Immature natural killer cell (primary cell): Measurements from ENCODE around the gene ARHGAP15. TPM values are rescaled to one million over a fixed set of nuclear protein-coding genes. Genes with fewer than 3 reads are reported as not detected.
A peak's percentile ranks its signal among the peaks of the same experiment; 100 is the strongest.

Experiments
- DNase-seq, 3 donors: peaks; one replicate each; pipeline ENCODE4 v3.0.0; 2022; ENCODE audit warnings: mixed read lengths in 1 of 3
- H3K27ac Mint-ChIP-seq, 6 donors: one replicate each; pipeline ENCODE4 v1.8.0; 2020; ENCODE audit warnings: mixed read lengths in 6 of 6, mild to moderate bottlenecking in 5 of 6, inconsistent platforms in 4 of 6, moderate library complexity in 3 of 6
- H3K27me3 Mint-ChIP-seq, 3 donors: one replicate each; pipeline ENCODE4 v1.8.0; 2020 to 2021; ENCODE audit warnings: low read depth in 3 of 3, mild to moderate bottlenecking in 3 of 3, mixed read lengths in 3 of 3, moderate library complexity in 3 of 3, inconsistent platforms in 1 of 3
- H3K36me3 Mint-ChIP-seq, 3 donors: one replicate each; pipeline ENCODE4 v1.8.0; 2020; ENCODE audit warnings: mixed read lengths in 3 of 3, inconsistent platforms in 2 of 3, mild to moderate bottlenecking in 2 of 3
- H3K4me1 Mint-ChIP-seq, 2 donors: one replicate each; pipeline ENCODE4 v1.8.0; 2020; ENCODE audit warnings: inconsistent platforms in 2 of 2, mild to moderate bottlenecking in 2 of 2, mixed read lengths in 2 of 2, moderate library complexity in 1 of 2
- H3K4me3 Mint-ChIP-seq, 5 donors: one replicate each; pipeline ENCODE4 v1.8.0; 2020; ENCODE audit warnings: mild to moderate bottlenecking in 5 of 5, mixed read lengths in 5 of 5, inconsistent platforms in 3 of 5, moderate library complexity in 3 of 5
- H3K9me3 Mint-ChIP-seq, 6 donors: one replicate each; pipeline ENCODE4 v1.8.0; 2020; ENCODE audit warnings: mild to moderate bottlenecking in 6 of 6, mixed read lengths in 6 of 6, inconsistent platforms in 4 of 6, moderate library complexity in 3 of 6
- polyA plus RNA-seq, 3 donors: library from polyadenylated mRNA; unstranded; fragments of 300-500 nt; fragmentation: Illumina TruSeq; gene quantifications; one replicate each; pipeline ENCODE4 v1.2.3, GENCODE V29; 2021

Gene ARHGAP15
- polyA plus RNA-seq, 3 donors from 2014 or later, result 107 to 168 (median 150) TPM

DNA sequence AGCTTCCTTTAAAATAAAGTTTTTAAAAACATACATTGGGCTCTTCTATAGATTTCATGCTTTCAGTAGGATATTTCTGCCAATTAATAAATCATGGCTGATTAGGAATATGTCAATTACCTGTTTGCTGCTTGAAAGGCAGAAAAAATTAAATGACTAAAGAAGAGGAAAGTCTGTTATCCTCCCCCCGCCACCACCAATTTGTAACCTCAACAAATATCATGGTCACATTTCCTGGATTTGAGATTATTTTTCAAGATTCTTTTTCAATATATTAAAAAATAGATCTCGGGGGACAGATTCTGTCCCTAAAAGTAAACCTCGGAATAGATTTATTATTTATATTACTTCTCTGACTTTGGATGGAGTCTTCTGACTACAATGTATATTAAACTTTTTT is 125.9 kb downstream of the ARHGAP15 start:
- Mint-ChIP-seq H3K27me3 (no peaks in the 10 kb centered on the region), H3K27ac (peak overlapping the region in 3 of 6 donors; percentile 43 to 84 (median 59)), H3K36me3 (peaks cover 5 to 7% (median 7%) of the 10 kb centered on the region in 3 donors), H3K4me1 (peaks cover 66 to 87% of the 10 kb centered on the region in 2 donors), H3K4me3 (peak overlapping the region in 2 of 5 donors; percentile 3 to 77), H3K9me3 (no peaks in the 10 kb centered on the region)
- DNase-seq, result no peak

DNA sequence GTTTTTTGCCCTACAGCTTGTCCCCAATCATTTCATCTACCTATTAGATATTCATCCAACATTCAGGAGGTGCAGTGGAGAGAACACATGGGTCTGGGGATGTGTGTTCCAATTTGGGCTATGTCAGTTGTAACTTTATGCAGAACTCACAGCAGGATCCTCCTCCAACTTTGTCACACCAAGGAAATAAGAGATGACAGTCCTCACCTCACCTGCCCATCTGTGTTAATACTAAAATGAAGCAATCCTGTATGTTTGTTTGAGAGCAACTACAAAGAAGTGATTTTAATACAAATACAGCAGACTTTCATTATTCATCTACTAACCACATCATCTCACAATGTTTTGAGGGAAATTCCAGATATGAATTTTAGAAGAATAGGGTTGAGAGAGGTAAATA is 126.7 kb downstream of the ARHGAP15 start:
- peak overlapping the region; percentile 84 to 97 (median 92) for H3K27ac Mint-ChIP-seq

DNA sequence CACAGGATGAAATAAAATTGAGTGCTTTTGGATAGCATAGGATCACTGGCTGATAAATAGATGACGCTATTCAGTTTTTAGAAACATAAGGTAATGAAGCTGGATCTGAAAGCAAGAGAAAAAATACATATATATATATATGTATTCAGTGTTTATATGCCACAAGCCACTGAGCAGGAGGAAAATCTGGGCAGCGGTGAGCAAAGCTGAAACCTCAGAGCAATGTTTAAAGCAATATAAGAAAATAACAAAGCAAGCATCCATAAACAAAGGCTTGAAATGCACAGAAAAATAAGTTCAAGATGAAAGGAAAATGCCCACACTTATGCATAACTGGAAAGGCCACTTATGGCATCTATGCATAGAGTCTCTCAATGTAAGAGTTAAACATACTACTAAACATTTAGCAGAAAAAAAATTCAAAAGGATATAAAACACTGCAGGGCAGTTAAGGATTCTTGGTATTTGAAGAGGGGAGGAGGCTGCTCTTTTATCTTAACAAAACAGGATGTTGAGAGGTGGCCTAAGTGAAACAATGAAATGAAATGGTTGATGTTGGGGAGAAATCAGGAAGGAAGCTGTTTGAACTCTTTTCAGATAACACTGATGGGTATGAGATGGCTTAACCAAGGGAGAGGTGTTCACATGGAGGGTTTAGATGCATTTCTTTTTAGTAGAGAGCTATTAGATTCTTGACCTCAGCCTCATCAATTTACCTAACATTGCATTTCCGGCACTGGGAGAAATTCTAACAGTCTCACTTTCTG is 129.1 kb downstream of the ARHGAP15 start:
- DNase-seq, result peak; percentile 20 to 32 (median 28)
- H3K27me3 Mint-ChIP-seq, result no peaks in the 10 kb centered on the region
- peak overlapping the region; percentile 68 to 85 (median 77) for H3K4me3 Mint-ChIP-seq
- peak overlapping the region; percentile 84 to 95 (median 94) for H3K27ac Mint-ChIP-seq
- no peaks in the 10 kb centered on the region for H3K9me3 Mint-ChIP-seq
- peaks cover 70 to 90% of the 10 kb centered on the region in 2 donors for H3K4me1 Mint-ChIP-seq
- no peaks in the 10 kb centered on the region for H3K36me3 Mint-ChIP-seq

More for the DNA sequence above, 126.7 kb downstream of the ARHGAP15 start:
- H3K36me3 Mint-ChIP-seq, result peaks cover under 1 to 1% (median under 1%) of the 10 kb centered on the region in 3 donors
- no peaks in the 10 kb centered on the region for H3K27me3 Mint-ChIP-seq
- peak overlapping the region; percentile 68 to 79 (median 77) for H3K4me3 Mint-ChIP-seq
- no peaks in the 10 kb centered on the region for H3K9me3 Mint-ChIP-seq
- no peak for DNase-seq
- H3K4me1 Mint-ChIP-seq, result peaks cover 62 to 86% of the 10 kb centered on the region in 2 donors

DNA sequence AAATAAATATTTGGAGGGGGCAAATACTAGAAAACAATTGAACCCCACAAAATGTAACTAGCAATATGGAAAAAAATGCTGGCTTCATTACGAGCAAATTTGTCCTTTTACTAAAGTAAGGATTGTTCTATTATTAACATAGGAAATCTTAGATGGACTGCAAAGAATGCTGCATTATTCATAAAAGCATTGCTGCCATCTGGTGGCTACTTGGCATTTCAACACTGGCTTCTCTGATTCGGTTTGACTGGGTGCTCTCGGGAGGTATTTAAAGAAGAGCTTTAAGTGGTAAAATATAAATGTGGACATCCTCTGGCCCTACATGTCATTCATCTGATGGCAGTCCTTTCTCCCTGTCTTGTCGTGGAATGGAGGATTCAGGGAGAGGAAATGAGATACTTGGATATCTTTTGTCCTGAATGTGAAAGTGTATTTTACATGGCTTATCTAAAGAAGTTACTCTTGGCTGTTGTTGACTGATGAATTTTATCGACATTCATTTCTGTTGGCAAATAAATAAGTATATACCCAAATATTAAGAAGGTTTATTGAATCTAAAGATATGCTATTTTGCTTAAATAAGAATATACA is 130.2 kb downstream of the ARHGAP15 start:
- Mint-ChIP-seq H3K4me1 (peaks cover 65 to 87% of the 10 kb centered on the region in 2 donors), H3K27ac (peak overlapping the region; percentile 69 to 95 (median 89)), H3K27me3 (no peaks in the 10 kb centered on the region), H3K9me3 (no peaks in the 10 kb centered on the region), H3K4me3 (peak overlapping the region; percentile 68 to 85 (median 77)), H3K36me3 (no peaks in the 10 kb centered on the region)
- peak; percentile 52 to 66 (median 62) for DNase-seq

DNA sequence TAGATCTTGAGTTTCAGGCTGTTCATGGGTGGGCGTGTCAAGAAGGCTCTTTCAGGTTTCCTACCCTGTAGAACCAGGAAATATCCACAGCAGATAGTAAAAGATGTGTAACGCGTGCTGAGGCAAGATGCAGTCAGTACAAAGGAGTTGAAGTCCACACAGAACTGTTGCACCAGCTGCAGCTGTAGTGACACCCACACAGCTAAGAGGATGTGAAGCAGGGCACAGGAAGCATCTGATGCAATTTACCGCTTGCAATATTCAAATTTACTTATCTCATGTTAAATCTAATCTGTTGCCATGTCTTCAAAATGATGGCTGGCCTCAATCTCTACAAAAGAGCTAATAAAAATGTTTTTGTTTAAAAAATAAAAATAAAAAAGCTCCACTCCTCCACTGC is 132.8 kb downstream of the ARHGAP15 start:
- Mint-ChIP-seq H3K4me1 (peaks cover 47 to 69% of the 10 kb centered on the region in 2 donors), H3K4me3 (peak overlapping the region; percentile 11 to 71 (median 64)), H3K27me3 (no peaks in the 10 kb centered on the region), H3K36me3 (peaks cover 0 to 3% (median 3%) of the 10 kb centered on the region in 3 donors), H3K9me3 (no peaks in the 10 kb centered on the region), H3K27ac (peak overlapping the region; percentile 71 to 94 (median 88))
- peak; percentile 30 to 55 (median 40) for DNase-seq

DNA sequence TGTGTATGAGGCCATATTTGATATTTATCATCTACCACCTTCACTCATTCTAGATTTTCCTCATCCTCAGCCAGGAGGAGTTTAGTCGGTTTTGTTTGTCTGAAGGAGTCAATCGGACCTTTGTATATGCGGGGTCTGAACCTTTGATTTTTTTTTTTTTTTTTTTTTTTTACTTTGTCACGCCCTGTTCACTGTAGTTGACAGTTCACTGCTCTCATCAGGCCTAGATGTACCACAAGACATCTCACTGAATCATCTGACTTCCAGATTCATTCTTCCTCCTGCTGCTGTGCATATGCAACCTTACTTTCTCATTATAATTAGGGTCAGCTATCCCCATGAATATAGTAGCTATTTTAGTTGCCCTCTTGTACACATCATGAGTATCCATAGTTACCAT is 133.2 kb downstream of the ARHGAP15 start:
- Mint-ChIP-seq H3K4me3 (peak overlapping the region; percentile 17 to 71 (median 61)), H3K9me3 (no peaks in the 10 kb centered on the region), H3K4me1 (peaks cover 44 to 65% of the 10 kb centered on the region in 2 donors), H3K36me3 (peaks cover 0 to 7% (median 7%) of the 10 kb centered on the region in 3 donors), H3K27me3 (no peaks in the 10 kb centered on the region), H3K27ac (peak overlapping the region; percentile 71 to 92 (median 82))
- no peak for DNase-seq

DNA sequence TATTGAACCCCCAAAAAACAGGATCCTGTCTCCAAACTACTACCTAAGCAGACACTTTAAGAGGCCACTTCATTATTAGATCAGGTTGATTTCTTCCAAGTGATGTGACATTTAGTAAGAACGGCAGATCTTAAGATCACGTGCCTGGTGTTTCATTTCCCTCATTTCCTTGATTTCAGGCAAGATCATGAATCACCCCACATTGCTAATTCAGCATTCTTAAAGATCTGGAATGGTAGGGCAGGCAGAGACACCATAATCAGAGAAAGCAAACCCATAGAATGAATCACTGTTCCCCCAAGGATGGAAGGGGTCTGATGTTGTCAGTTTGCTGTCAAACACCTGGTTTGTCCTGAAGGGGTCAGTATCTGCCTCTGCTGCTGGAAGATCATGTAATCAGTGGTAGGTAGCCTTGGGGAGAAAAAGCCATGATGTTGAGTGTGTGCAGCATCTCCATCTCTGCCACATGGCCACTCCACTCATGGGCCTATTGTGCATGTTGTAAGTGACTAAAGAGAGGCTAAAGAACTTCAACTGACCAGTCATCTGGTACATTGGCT is 133.9 kb downstream of the ARHGAP15 start:
- DNase-seq, result no peak
- Mint-ChIP-seq H3K4me1 (peaks cover 38 to 60% of the 10 kb centered on the region in 2 donors), H3K27ac (peak overlapping the region; percentile 71 to 92 (median 82)), H3K27me3 (no peaks in the 10 kb centered on the region), H3K36me3 (peaks cover 0 to 7% (median 7%) of the 10 kb centered on the region in 3 donors), H3K4me3 (no peak overlapping the region), H3K9me3 (no peaks in the 10 kb centered on the region)

DNA sequence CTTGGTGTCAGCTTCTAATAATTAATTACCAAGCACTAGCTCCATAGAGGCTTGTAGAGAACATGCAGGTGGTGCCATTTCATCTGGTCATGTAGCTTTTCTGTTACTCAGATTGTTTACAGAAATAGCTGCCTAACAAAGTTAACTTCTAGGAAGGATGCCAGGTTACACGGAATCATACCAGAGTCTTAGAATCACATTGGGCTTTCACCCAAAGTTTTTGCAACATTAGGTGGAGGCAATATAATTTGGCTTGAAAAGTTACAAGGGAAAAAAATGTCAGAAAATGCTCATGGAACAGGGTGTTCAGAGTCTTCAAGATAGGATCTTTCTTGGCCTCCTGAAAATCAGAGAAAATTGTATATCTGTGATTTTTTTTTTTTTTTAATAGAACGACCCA is 135.6 kb downstream of the ARHGAP15 start:
- H3K36me3 Mint-ChIP-seq, result peaks cover 0 to 7% (median 7%) of the 10 kb centered on the region in 3 donors
- H3K4me3 Mint-ChIP-seq, result no peak overlapping the region
- peak overlapping the region in 1 of 6 donors; percentile 4 for H3K27ac Mint-ChIP-seq
- H3K27me3 Mint-ChIP-seq, result no peaks in the 10 kb centered on the region
- no peak for DNase-seq
- H3K9me3 Mint-ChIP-seq, result no peaks in the 10 kb centered on the region
- peaks cover 22 to 47% of the 10 kb centered on the region in 2 donors for H3K4me1 Mint-ChIP-seq

DNA sequence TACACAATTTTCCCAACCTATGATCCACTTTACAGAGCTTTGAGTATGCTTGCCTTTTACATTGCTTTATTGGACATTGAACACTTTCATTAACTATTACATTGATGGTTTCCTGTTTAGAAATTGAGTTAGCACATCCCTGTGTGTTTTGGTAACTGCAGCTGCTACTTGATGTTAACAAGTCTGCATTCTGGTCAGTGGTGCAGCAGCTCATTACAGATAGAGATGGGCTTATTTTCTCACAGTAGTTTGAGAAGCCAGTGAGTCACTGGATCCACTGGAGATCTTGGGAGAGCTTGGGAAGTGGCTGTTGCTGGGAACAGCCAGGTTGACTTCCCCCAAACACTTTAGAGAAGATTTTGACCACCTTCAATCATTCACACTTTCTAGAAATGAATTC is 150.5 kb downstream of the ARHGAP15 start:
- H3K4me1 Mint-ChIP-seq, result peaks cover 35 to 76% of the 10 kb centered on the region in 2 donors
- peak overlapping the region in 5 of 6 donors; percentile 13 to 80 (median 38) for H3K27ac Mint-ChIP-seq
- no peak overlapping the region for H3K4me3 Mint-ChIP-seq

DNA sequence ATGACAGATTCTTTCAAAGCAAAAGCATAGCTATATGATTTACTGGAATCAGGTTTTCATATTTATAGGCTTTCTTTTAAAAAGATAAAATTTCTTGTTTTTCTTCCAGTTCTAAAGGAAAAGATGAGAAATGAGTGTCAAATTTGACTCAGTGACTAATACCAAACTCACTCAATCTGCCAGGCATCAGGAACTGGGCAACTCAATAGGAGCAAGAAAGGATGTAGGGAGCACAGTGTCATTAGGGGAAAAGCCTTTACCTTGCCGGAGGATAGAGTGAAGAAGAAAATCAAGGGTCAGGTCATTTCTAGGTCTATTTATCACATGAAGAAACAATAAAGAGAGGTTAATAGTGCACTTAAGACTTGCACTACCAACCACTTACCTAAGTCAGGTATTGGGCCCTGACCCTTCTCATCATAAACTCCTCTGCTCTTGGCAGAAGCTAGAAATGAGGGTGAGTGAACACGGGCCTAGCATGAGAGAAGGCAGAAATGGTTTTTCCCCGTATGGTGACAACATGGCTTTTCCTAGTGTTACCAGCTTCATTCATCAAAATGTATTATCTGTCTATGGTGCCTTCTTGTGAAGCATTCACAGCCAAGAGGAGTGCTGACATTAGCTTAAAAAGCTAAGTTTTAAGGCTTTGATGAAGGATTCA is 151.0 kb downstream of the ARHGAP15 start:
- no peak overlapping the region for H3K4me3 Mint-ChIP-seq
- H3K27ac Mint-ChIP-seq, result peak overlapping the region in 5 of 6 donors; percentile 13 to 75 (median 38)
- H3K9me3 Mint-ChIP-seq, result no peaks in the 10 kb centered on the region
- H3K36me3 Mint-ChIP-seq, result no peaks in the 10 kb centered on the region
- H3K4me1 Mint-ChIP-seq, result peaks cover 35 to 70% of the 10 kb centered on the region in 2 donors
- no peaks in the 10 kb centered on the region for H3K27me3 Mint-ChIP-seq
- no peak for DNase-seq

More for the DNA sequence above, 150.5 kb downstream of the ARHGAP15 start:
- H3K9me3 Mint-ChIP-seq, result no peaks in the 10 kb centered on the region
- no peak for DNase-seq
- no peaks in the 10 kb centered on the region for H3K27me3 Mint-ChIP-seq
- H3K36me3 Mint-ChIP-seq, result no peaks in the 10 kb centered on the region

DNA sequence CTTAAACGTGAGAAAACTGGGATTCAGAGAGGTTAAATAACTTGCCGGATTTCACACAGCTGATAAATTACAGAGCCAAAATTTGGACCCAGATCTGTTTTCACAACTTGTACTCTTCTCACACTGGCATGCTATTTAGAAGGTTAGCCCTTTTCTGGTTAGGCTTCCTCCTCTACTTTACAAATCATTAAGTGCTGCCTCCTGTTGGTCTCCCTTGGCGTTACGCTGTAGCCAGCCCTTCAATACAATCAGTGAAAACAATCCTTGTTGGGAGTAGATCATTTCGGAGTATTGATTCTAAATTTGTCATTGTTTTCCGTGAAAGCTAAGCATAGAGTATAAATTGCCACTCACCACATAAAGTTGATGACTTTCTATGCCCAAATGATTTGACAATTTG is 153.5 kb downstream of the ARHGAP15 start:
- Mint-ChIP-seq H3K9me3 (no peaks in the 10 kb centered on the region), H3K27ac (no peak overlapping the region), H3K27me3 (no peaks in the 10 kb centered on the region), H3K4me3 (no peak overlapping the region), H3K4me1 (peaks cover 17 to 50% of the 10 kb centered on the region in 2 donors), H3K36me3 (no peaks in the 10 kb centered on the region)
- DNase-seq, result no peak

DNA sequence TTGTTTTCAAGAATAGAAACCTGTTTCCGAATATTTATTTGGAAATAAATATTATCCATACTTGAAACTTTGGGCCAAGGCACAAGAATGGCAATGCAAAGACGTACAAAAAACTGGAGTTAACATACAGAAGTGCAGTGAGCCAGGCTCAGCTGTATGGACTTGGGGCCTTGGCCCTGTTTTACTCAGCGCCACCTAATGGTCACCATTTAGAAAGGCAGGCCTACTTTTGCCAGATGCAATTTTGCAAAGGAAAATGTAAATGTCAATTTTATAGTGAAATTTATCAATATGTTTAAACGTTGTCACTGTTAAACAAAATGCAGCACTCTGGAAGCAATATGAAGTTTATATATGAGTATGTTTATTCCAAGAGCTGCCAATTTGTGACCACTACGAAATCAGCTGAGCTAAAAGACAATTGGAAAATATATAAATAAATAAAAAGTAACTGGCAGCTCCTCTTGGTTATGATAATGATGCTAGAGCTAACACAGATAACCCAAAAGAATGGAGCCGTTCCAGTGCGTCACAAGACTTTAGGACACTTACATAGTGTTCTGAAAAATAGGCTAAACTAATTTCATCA is 155.0 kb downstream of the ARHGAP15 start:
- H3K27ac Mint-ChIP-seq, result peak overlapping the region in 2 of 6 donors; percentile 14 to 48
- H3K9me3 Mint-ChIP-seq, result no peaks in the 10 kb centered on the region
- H3K36me3 Mint-ChIP-seq, result no peaks in the 10 kb centered on the region
- H3K4me3 Mint-ChIP-seq, result no peak overlapping the region
- H3K27me3 Mint-ChIP-seq, result no peaks in the 10 kb centered on the region
- DNase-seq, result peak; percentile 12 to 32 (median 28)
- H3K4me1 Mint-ChIP-seq, result peaks cover 18 to 44% of the 10 kb centered on the region in 2 donors

DNA sequence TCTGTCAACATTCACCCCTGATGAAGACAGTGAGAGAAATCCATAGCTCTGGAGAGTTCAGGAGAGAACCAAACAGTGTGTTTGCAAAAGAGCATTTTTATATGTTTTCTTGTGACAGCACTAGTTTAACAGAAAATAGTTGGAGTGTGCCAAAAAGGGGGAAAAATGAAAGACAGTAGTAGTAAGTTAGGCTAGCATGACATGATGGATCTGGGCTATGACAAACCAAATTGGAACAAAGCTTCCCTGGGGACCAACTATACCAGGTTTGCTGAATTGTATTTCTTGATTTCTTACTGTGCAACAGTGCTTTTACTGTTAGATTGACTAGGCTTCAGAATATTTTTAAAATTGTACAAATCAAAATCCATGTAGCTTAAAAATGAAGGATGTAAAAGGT is 159.8 kb downstream of the ARHGAP15 start:
- H3K4me3 Mint-ChIP-seq, result no peak overlapping the region
- H3K4me1 Mint-ChIP-seq, result peaks cover 16 to 39% of the 10 kb centered on the region in 2 donors
- H3K9me3 Mint-ChIP-seq, result no peaks in the 10 kb centered on the region
- H3K27ac Mint-ChIP-seq, result peak overlapping the region in 1 of 6 donors; percentile 28
- no peaks in the 10 kb centered on the region for H3K36me3 Mint-ChIP-seq
- H3K27me3 Mint-ChIP-seq, result no peaks in the 10 kb centered on the region
- no peak for DNase-seq
